ENCODE data around the gene MT1G.

GRCh38 chr16:56688762-56689161 is 20.9 kb upstream of the MT1G start:
- TF ChIP-seq CTCF (IDR thresholded peaks at IDR 0.05; ENCODE audit: insufficient read depth, low read length) (no peak), REST (IDR thresholded peaks at IDR 0.05; ENCODE audit: insufficient replicate concordance, low read depth) (no peak), POLR2AphosphoS5 (IDR thresholded peaks at IDR 0.05; ENCODE audit: low read depth) (no peak), GABPA (IDR thresholded peaks at IDR 0.05; ENCODE audit: low read depth) (no peak)

Measured in HL-60 (cell line).